K562 (cell line): ENCODE measurements around the gene DHTKD1. TPM values are rescaled to one million over a fixed set of nuclear protein-coding genes. Genes with fewer than 3 reads are reported as not detected.

ENCODE experiments used
- ATAC-seq: fragments of 200-7000 bp; cut with Tn5 transposase; 3 replicates; pipeline ENCODE4 v1.9.1; 2020; ENCODE audit warnings: moderate library complexity
- BruUV-seq: library from RNA; stranded (reverse); fragments of 400-500 nt; replicated peaks from 2 replicates; lab custom pipeline; 2021; lab: Mats Ljungman, UMichigan
- CTCF ChIA-PET: fragments of 300-600 bp; formaldehyde crosslinking; extraction: SDS; loops from one replicate; lab custom pipeline; 2021; ENCODE audit warnings: low intra/inter-chr PET ratio; lab: Yijun Ruan, JAX
- POLR2A ChIA-PET: fragments of 300-600, 350-650 bp; sonication (Branson Sonifier 250); formaldehyde crosslinking; extraction: SDS; loops from one replicate; lab custom pipeline; 2021; ENCODE audit warnings: antibody characterized with exemption, inconsistent platforms; lab: Yijun Ruan, JAX
- DNase-seq, 4 experiments: peaks; one replicate each; pipeline versions ENCODE4 v3.0.0 to v3.0.0-alpha.2; 2011 to 2018; ENCODE audit warnings: low spot score in 3 of 4, mixed read lengths in 3 of 4; ENCODE audit errors: extremely low read depth in 1 of 4
- FAIRE-seq: peaks from 2 replicates; lab custom pipeline; 2011; peaks lifted over from hg19 to GRCh38; lab: Jason Lieb, UNC
- H2AFZ ChIP-seq: 2 replicates; pipeline ENCODE4 v1.6.0; 2011; ENCODE audit warnings: low read depth, low read length, control low read depth, inconsistent platforms
- H3K27ac ChIP-seq: fragments of 200-600 bp; 3 replicates; pipeline ENCODE4 v1.8.0; 2011; ENCODE audit warnings: low read depth, mild to moderate bottlenecking, control low read depth, inconsistent platforms, low read length, moderate library complexity, mixed read lengths; ENCODE audit errors: extremely low read depth
- H3K27me3 ChIP-seq, 2 experiments: fragments of 300-600 bp in 1 of 2; 2 replicates in 1 of 2; 3 replicates in 1 of 2; pipeline versions ENCODE4 v1.6.0 to v1.8.0; 2011; ENCODE audit warnings: inconsistent platforms in 2 of 2, low read length in 2 of 2, mild to moderate bottlenecking in 1 of 2, mixed read lengths in 1 of 2, moderate library complexity in 1 of 2; ENCODE audit not compliant: control insufficient read depth in 2 of 2, insufficient read depth in 2 of 2
- H3K36me3 ChIP-seq: fragments of 300-600 bp; 3 replicates; pipeline ENCODE4 v1.8.0; 2011; ENCODE audit warnings: mild to moderate bottlenecking, low read length, inconsistent platforms; ENCODE audit not compliant: control insufficient read depth, insufficient read depth
- H3K4me1 ChIP-seq, 2 experiments: fragments of 200-600 bp in 1 of 2; replicated peaks in 1 of 2; 2 replicates in 1 of 2; 3 replicates in 1 of 2; pipeline versions ENCODE4 v1.5.1 to v1.8.0; 2011; ENCODE audit warnings: inconsistent platforms in 2 of 2, low read length in 2 of 2, mild to moderate bottlenecking in 1 of 2, mixed read lengths in 1 of 2, moderate library complexity in 1 of 2; ENCODE audit not compliant: control insufficient read depth in 2 of 2, insufficient read depth in 2 of 2
- H3K4me2 ChIP-seq: 2 replicates; pipeline ENCODE4 v1.6.1; 2011; ENCODE audit warnings: low read length, control low read depth, inconsistent platforms, mixed read lengths; ENCODE audit not compliant: insufficient read depth
- H3K4me3 ChIP-seq: fragments of 200-600 bp; sonication (generic), shearing (Covaris generic); 2 replicates; pipeline ENCODE4 v1.5.1; 2016; ENCODE audit warnings: control low read depth, inconsistent platforms
- H3K79me2 ChIP-seq: fragments of 200-600 bp; 3 replicates; pipeline ENCODE4 v1.8.0; 2011; ENCODE audit warnings: low read length, inconsistent platforms; ENCODE audit not compliant: control insufficient read depth, insufficient read depth
- H3K9ac ChIP-seq, 2 experiments: 2 replicates each; pipeline versions ENCODE4 v1.6.0 to v1.6.1; 2011; ENCODE audit warnings: low read depth in 2 of 2, low read length in 2 of 2, control low read depth in 1 of 2, inconsistent platforms in 1 of 2, mild to moderate bottlenecking in 1 of 2, mixed read lengths in 1 of 2; ENCODE audit not compliant: insufficient read depth in 1 of 2
- H3K9me1 ChIP-seq: one replicate; pipeline ENCODE4 v1.6.0; 2011; ENCODE audit warnings: inconsistent platforms, mild to moderate bottlenecking, low read length, moderate library complexity; ENCODE audit not compliant: control insufficient read depth, insufficient read depth
- H3K9me3 ChIP-seq: replicated peaks from 2 replicates; pipeline ENCODE4 v1.5.1; 2011; ENCODE audit warnings: low read depth, low read length, inconsistent platforms; ENCODE audit not compliant: control insufficient read depth, insufficient read depth
- H4K20me1 ChIP-seq: replicated peaks from 2 replicates; pipeline ENCODE4 v1.6.1; 2011; ENCODE audit warnings: low read length, inconsistent platforms, mixed read lengths; ENCODE audit not compliant: control insufficient read depth, insufficient read depth
- EWSR1 ChIP-seq: fragments of 450-650 bp; IDR thresholded peaks from 2 replicates; pipeline ENCODE4 v1.6.1; 2018; ENCODE audit warnings: borderline replicate concordance, mild to moderate bottlenecking, low read depth, moderate library complexity; ENCODE audit not compliant: partially characterized antibody
- HDAC8 ChIP-seq: fragments of 450-650 bp; IDR thresholded peaks from 2 replicates; pipeline ENCODE4 v1.6.1; 2016; ENCODE audit warnings: mild to moderate bottlenecking, missing genetic modification characterization, moderate library complexity, missing compliant biosample characterization
- MECOM ChIP-seq: fragments of 250-450 bp; sonication (Bioruptor Pico); IDR thresholded peaks from 2 replicates; pipeline ENCODE4 v1.8.0; 2022; ENCODE audit warnings: inconsistent platforms
- NR2C1 ChIP-seq, 2 experiments: fragments of 450-650 bp; IDR thresholded peaks; 2 replicates each; pipeline ENCODE4 v1.6.1; 2017; ENCODE audit warnings: mild to moderate bottlenecking in 2 of 2, antibody characterized with exemption in 1 of 2, inconsistent platforms in 1 of 2, missing compliant biosample characterization in 1 of 2, missing genetic modification characterization in 1 of 2
- PHTF2 ChIP-seq: fragments of 250-450 bp; sonication (Bioruptor Pico); IDR thresholded peaks from 2 replicates; pipeline ENCODE4 v1.5.0; 2021; ENCODE audit warnings: mild to moderate bottlenecking
- PRMT5 ChIP-seq: sonication (generic); formaldehyde crosslinking; IDR thresholded peaks from 2 replicates; pipeline ENCODE4 v1.5.0; 2020; ENCODE audit warnings: missing genetic modification reagents
- SOX6 ChIP-seq: fragments of 450-650 bp; IDR thresholded peaks from 2 replicates; pipeline ENCODE4 v1.6.1; 2014; ENCODE audit warnings: mild to moderate bottlenecking
- SREBF1 ChIP-seq: fragments of 150-350 bp; IDR thresholded peaks from 2 replicates; pipeline ENCODE4 v1.6.1; 2014; ENCODE audit warnings: antibody characterized with exemption, low read depth, low read length, borderline replicate concordance
- TCF15 ChIP-seq: fragments of 250-450 bp; sonication (Bioruptor Pico); IDR thresholded peaks from 2 replicates; pipeline ENCODE4 v1.8.0; 2022; ENCODE audit warnings: moderate library complexity, mild to moderate bottlenecking, inconsistent platforms
- TFE3 ChIP-seq: fragments of 450-650 bp; formaldehyde crosslinking; IDR thresholded peaks from 2 replicates; pipeline ENCODE4 v1.4.0; 2020; ENCODE audit warnings: mild to moderate bottlenecking, mixed read lengths
- XRCC4 ChIP-seq: IDR thresholded peaks from one replicate; pipeline ENCODE4 v1.6.1; 2011; ENCODE audit not compliant: insufficient read depth, insufficient read length; ENCODE audit errors: extremely low read depth
- ZNF780A ChIP-seq: fragments of 250-450 bp; sonication (Bioruptor Pico); IDR thresholded peaks from 2 replicates; pipeline ENCODE4 v1.5.0; 2021; ENCODE audit warnings: mild to moderate bottlenecking
- WGBS: fragments of 100-300 bp; shearing (Covaris generic); methylation state at CpG from one replicate; pipeline ENCODE4 v1.1.6; 2016; ENCODE audit warnings: low coverage, mixed read lengths; ENCODE audit not compliant: insufficient coverage; ENCODE audit errors: missing lambda C conversion rate; 5-methylcytosine and 5-hydroxymethylcytosine counted together
- in situ Hi-C: fragments of 300-500 bp; cut with MboI; formaldehyde crosslinking; loops from 4 replicates; pipeline ENCODE4 v1.15.0; 2018; ENCODE audit warnings: inconsistent platforms, mixed read lengths
- intact Hi-C: fragments of 100-400 bp; cut with micrococcal nuclease; formaldehyde crosslinking; loops from 2 replicates; pipeline ENCODE4 v1.14.2; 2022
- polyA plus RNA-seq, 8 experiments: library from polyadenylated mRNA; depleted of rRNA in 4 of 8; stranded (reverse) in 5 of 8; unstranded in 3 of 8; fragments of >200 nt; fragmentation: Nextera tagmentation in 2 of 8; fragmentation: Illumina TruSeq in 1 of 8; extraction: Ambion mirVana in 2 of 8; extraction: Trizol in 1 of 8; gene quantifications; 2 replicates each; pipeline versions ENCODE4 v1.2.1 to v1.2.3, GENCODE V29; 2011 to 2014; ENCODE audit warnings: inconsistent platforms in 1 of 8, missing spikeins in 1 of 8
- total RNA-seq, 7 experiments: library from RNA; depleted of rRNA in 6 of 7; stranded (reverse); fragments of >200 nt in 6 of 7; fragmentation: Illumina TruSeq in 2 of 7; extraction: Trizol in 2 of 7; gene quantifications; 2 replicates each; pipeline versions ENCODE4 v1.2.1 to v1.2.3, GENCODE V29; 2011 to 2021; ENCODE audit warnings: low replicate concordance in 1 of 7

DHTKD1 gene
- total and polyA plus RNA-seq, 9 of the 15 experiments (the other 6 are each of a cell fraction or from before 2014, with no cell fraction given), result 3.1 to 19.7 (median 6.8) TPM

GRCh38 chr10:12098966-12099365 lies 30.2 kb downstream of the DHTKD1 start:
- ChIA-PET POLR2A (interaction anchor here (0.5 to 0.6 kb wide), 2 partner anchors 13 to 14 kb away, joined by 3 read pairs; no protein-coding TSS in a partner anchor), CTCF (interaction anchor here (0.6 kb wide), 1 partner anchor 10 kb away, joined by 3 read pairs; no protein-coding TSS in a partner anchor)
- in situ Hi-C loops, result no loop called here
- H3K4me3 ChIP-seq, result no peak overlapping the region
- H2AFZ ChIP-seq, result no peak overlapping the region
- no peak overlapping the region for H3K9ac ChIP-seq
- ATAC-seq, result no peak
- H3K27ac ChIP-seq, result no peak overlapping the region
- no peaks in the 10 kb centered on the region for H3K27me3 ChIP-seq
- intact Hi-C loops, result no loop called here
- no peak overlapping the region for H3K4me2 ChIP-seq
- H3K9me1 ChIP-seq, result no peaks in the 10 kb centered on the region
- no peaks in the 10 kb centered on the region; a peak in 1 of 5 replicates for H3K4me1 ChIP-seq
- BruUV-seq, result no TSS peak
- DNase-seq, result no peak
- no peaks in the 10 kb centered on the region for H4K20me1 ChIP-seq
- no peak for FAIRE-seq
- TF ChIP-seq PHTF2 (CRISPR knock-in tag), result no peak
- TF ChIP-seq XRCC4, result no peak
- TF ChIP-seq MECOM (CRISPR knock-in tag), result no peak
- TF ChIP-seq EWSR1, result no peak
- TF ChIP-seq NR2C1 (IDR thresholded peaks at IDR 0.05), result no peak
- no peak for TF ChIP-seq NR2C1 (tag; IDR thresholded peaks at IDR 0.05)
- TF ChIP-seq TCF15, result no peak
- TF ChIP-seq PRMT5 (CRISPR knock-in tag), result no peak
- TF ChIP-seq SREBF1, result no peak
- TF ChIP-seq SOX6, result no peak
- TF ChIP-seq TFE3 (CRISPR knock-in tag), result no peak
- no peak for TF ChIP-seq HDAC8 (tag)
- no peak for TF ChIP-seq ZNF780A (CRISPR knock-in tag)
- H3K9me3 ChIP-seq, result no peaks in the 10 kb centered on the region
- WGBS, result 78% methylated on average over 4 of the region's 4 CpGs
- H3K36me3 ChIP-seq, result peaks cover 9% of the 10 kb centered on the region; the same call in 2 of the 3 replicates
- H3K79me2 ChIP-seq, result no peaks in the 10 kb centered on the region
